GM19043 (cell line): Measurements from ENCODE around the gene LZIC.
"Not testable (repeated sequence)": the region's sequence is repeated elsewhere in the genome, so short reads cannot be mapped to it uniquely, and the experiment has no call there.

Experiments
- ATAC-seq: cut with Tn5 transposase; IDR thresholded peaks from one replicate; pipeline ENCODE4 v1.9.1; 2021; ENCODE audit warnings: low read depth; ENCODE audit not compliant: unreplicated experiment

Gene LZIC

GRCh38 chr1:9942939-9943788, at the start of gene LZIC, which contains the start of gene NMNAT1:
Gene LZIC, minus strand, starts transcription at chr1:9943391. Its CDS starts 6,772 bp downstream, at chr1:9936619.
Gene NMNAT1, plus strand, starts transcription at chr1:9943475. Its CDS starts 28,599 bp downstream, at chr1:9972074.
- ATAC-seq = peak; percentile 91

GRCh38 chr1:9992910-9993309, 49.7 kb upstream of the LZIC start:
- no peak for ATAC-seq

GRCh38 chr1:9990944-9991343, 47.8 kb upstream of the LZIC start:
- ATAC-seq = no peak

GRCh38 chr1:9989773-9990172, 46.6 kb upstream of the LZIC start:
- ATAC-seq = no peak

- ATAC-seq = no peak
These were observed 41.8 kb upstream of the LZIC start for GRCh38 chr1:9985001-9985400.

- no peak for ATAC-seq
These were observed 41.1 kb upstream of the LZIC start for GRCh38 chr1:9984253-9984652.

GRCh38 chr1:9960706-9961562, 17.7 kb upstream of the LZIC start:
- no peak for ATAC-seq

- ATAC-seq = no peak
These were observed 16.8 kb upstream of the LZIC start for GRCh38 chr1:9960011-9960410.

GRCh38 chr1:9957726-9958125, 14.5 kb upstream of the LZIC start:
- ATAC-seq = no peak

GRCh38 chr1:9946315-9946714, 3.1 kb upstream of the LZIC start:
- ATAC-seq = no peak

GRCh38 chr1:9942399-9942938, 722 bp downstream of the LZIC start:
- no peak for ATAC-seq

GRCh38 chr1:9929431-9930385, 13.5 kb downstream of the LZIC start:
- no peak for ATAC-seq

GRCh38 chr1:9927259-9927658, 15.9 kb downstream of the LZIC start:
- no peak for ATAC-seq

GRCh38 chr1:9922342-9922741, 20.8 kb downstream of the LZIC start:
- ATAC-seq = no peak

GRCh38 chr1:9920606-9921005, 22.6 kb downstream of the LZIC start:
- ATAC-seq = no peak

GRCh38 chr1:9917901-9918300, 25.3 kb downstream of the LZIC start:
- ATAC-seq = no peak

GRCh38 chr1:9917495-9917894, 25.7 kb downstream of the LZIC start:
- ATAC-seq = not testable (repeated sequence)

- ATAC-seq = no peak
These were observed 26.7 kb downstream of the LZIC start for GRCh38 chr1:9916452-9916851.

GRCh38 chr1:9914610-9914937, 28.6 kb downstream of the LZIC start:
- ATAC-seq = no peak

GRCh38 chr1:9912264-9912936, 30.8 kb downstream of the LZIC start:
- no peak for ATAC-seq
